ENCODE results near the gene EIF3A. TPM values are rescaled to one million over a fixed set of nuclear protein-coding genes. Genes with fewer than 3 reads are reported as not detected.

EIF3A gene
- total and polyA plus RNA-seq, 4 donors, result 37.1 to 101 (median 80.5) TPM

- ATAC-seq (ENCODE audit: insufficient read depth, low FRiP score) (no peak), DNase-seq (no peak)
- Histone ChIP-seq H3K4me3 (no peak overlapping the region), H3K9me3 (ENCODE audit: control insufficient read depth in 4 of 4, insufficient read depth in 3 of 4, low read length in 3 of 4) (no peaks in the 10 kb centered on the region), H3K36me3 (ENCODE audit: control insufficient read depth in 4 of 4, insufficient read depth in 4 of 4, low read length in 4 of 4) (no peaks in the 10 kb centered on the region), H3K27me3 (ENCODE audit: control insufficient read depth in 3 of 3, insufficient read depth in 3 of 3, low read length in 2 of 3) (no peaks in the 10 kb centered on the region), H3K27ac (ENCODE audit: low read depth in 1 of 2, low read length in 1 of 2) (no peak overlapping the region), H3K4me1 (ENCODE audit: control insufficient read depth in 5 of 5, insufficient read depth in 5 of 5, low read length in 5 of 5) (peaks cover 0 to 2% (median 0%) of the 10 kb centered on the region in 5 donors), H3K9ac (ENCODE audit: insufficient read depth in 1 of 2, low read length in 2 of 2) (no peak overlapping the region)
- no peak for TF ChIP-seq CTCF (IDR thresholded peaks at IDR 0.05; ENCODE audit: control extremely low read depth, extremely low read depth)
- 94 to 95% methylated on average over 5 of the region's 5 CpGs for WGBS, 2 donors
Measured at GRCh38 chr10:118998183-118998582, 82.4 kb downstream of the EIF3A start.

GRCh38 chr10:118997379-118997778 lies 83.2 kb downstream of the EIF3A start:
- 91 to 97% methylated on average over 2 of the region's 2 CpGs for WGBS, 2 donors
- Histone ChIP-seq H3K27ac (ENCODE audit: low read depth in 1 of 2, low read length in 1 of 2) (no peak overlapping the region), H3K4me1 (ENCODE audit: control insufficient read depth in 5 of 5, insufficient read depth in 5 of 5, low read length in 5 of 5) (peaks cover 0 to 2% (median 0%) of the 10 kb centered on the region in 5 donors), H3K27me3 (ENCODE audit: control insufficient read depth in 3 of 3, insufficient read depth in 3 of 3, low read length in 2 of 3) (no peaks in the 10 kb centered on the region), H3K36me3 (ENCODE audit: control insufficient read depth in 4 of 4, insufficient read depth in 4 of 4, low read length in 4 of 4) (no peaks in the 10 kb centered on the region), H3K9ac (ENCODE audit: insufficient read depth in 1 of 2, low read length in 2 of 2) (no peak overlapping the region), H3K9me3 (ENCODE audit: control insufficient read depth in 4 of 4, insufficient read depth in 3 of 4, low read length in 3 of 4) (no peaks in the 10 kb centered on the region), H3K4me3 (no peak overlapping the region)
- no peak for ATAC-seq (ENCODE audit: insufficient read depth, low FRiP score)
- no peak for DNase-seq
- TF ChIP-seq CTCF (IDR thresholded peaks at IDR 0.05; ENCODE audit: control extremely low read depth, extremely low read depth), result no peak

- H3K9me3 ChIP-seq (ENCODE audit: control insufficient read depth in 4 of 4, insufficient read depth in 3 of 4, low read length in 3 of 4), result no peaks in the 10 kb centered on the region
- H3K4me1 ChIP-seq (ENCODE audit: control insufficient read depth in 5 of 5, insufficient read depth in 5 of 5, low read length in 5 of 5), result peaks cover 0 to under 1% (median 0%) of the 10 kb centered on the region in 5 donors
- no peaks in the 10 kb centered on the region for H3K36me3 ChIP-seq (ENCODE audit: control insufficient read depth in 4 of 4, insufficient read depth in 4 of 4, low read length in 4 of 4)
- DNase-seq (no peak), ATAC-seq (ENCODE audit: insufficient read depth, low FRiP score) (no peak)
- WGBS, 2 donors, result 90 to 93% methylated on average over 10 of the region's 10 CpGs
- TF ChIP-seq CTCF (IDR thresholded peaks at IDR 0.05; ENCODE audit: control extremely low read depth, extremely low read depth), result no peak
- H3K9ac ChIP-seq (ENCODE audit: insufficient read depth in 1 of 2, low read length in 2 of 2), result no peak overlapping the region
- H3K27ac ChIP-seq (ENCODE audit: low read depth in 1 of 2, low read length in 1 of 2), result no peak overlapping the region
- no peak overlapping the region for H3K4me3 ChIP-seq
- no peaks in the 10 kb centered on the region for H3K27me3 ChIP-seq (ENCODE audit: control insufficient read depth in 3 of 3, insufficient read depth in 3 of 3, low read length in 2 of 3)
Measured at GRCh38 chr10:118995739-118996138, 84.9 kb downstream of the EIF3A start.

GRCh38 chr10:118994321-118994720 lies 86.3 kb downstream of the EIF3A start:
- WGBS, 2 donors, result 81% methylated on average over 2 of the region's 2 CpGs
- Histone ChIP-seq H3K9me3 (ENCODE audit: control insufficient read depth in 4 of 4, insufficient read depth in 3 of 4, low read length in 3 of 4) (peaks cover 0 to 3% (median 0%) of the 10 kb centered on the region in 4 donors), H3K4me1 (ENCODE audit: control insufficient read depth in 5 of 5, insufficient read depth in 5 of 5, low read length in 5 of 5) (no peaks in the 10 kb centered on the region), H3K4me3 (no peak overlapping the region), H3K9ac (ENCODE audit: insufficient read depth in 1 of 2, low read length in 2 of 2) (no peak overlapping the region), H3K36me3 (ENCODE audit: control insufficient read depth in 4 of 4, insufficient read depth in 4 of 4, low read length in 4 of 4) (no peaks in the 10 kb centered on the region), H3K27ac (ENCODE audit: low read depth in 1 of 2, low read length in 1 of 2) (no peak overlapping the region), H3K27me3 (ENCODE audit: control insufficient read depth in 3 of 3, insufficient read depth in 3 of 3, low read length in 2 of 3) (no peaks in the 10 kb centered on the region)
- ATAC-seq (ENCODE audit: insufficient read depth, low FRiP score) (no peak), DNase-seq (no peak)
- no peak for TF ChIP-seq CTCF (IDR thresholded peaks at IDR 0.05; ENCODE audit: control extremely low read depth, extremely low read depth)

Measured in lung (tissue), 12 donors.